ENCODE data around the gene GPN2.

GRCh38 chr1:26907071-26907917, 17.2 kb upstream of the GPN2 start:
- TF ChIP-seq, protein P1, sequence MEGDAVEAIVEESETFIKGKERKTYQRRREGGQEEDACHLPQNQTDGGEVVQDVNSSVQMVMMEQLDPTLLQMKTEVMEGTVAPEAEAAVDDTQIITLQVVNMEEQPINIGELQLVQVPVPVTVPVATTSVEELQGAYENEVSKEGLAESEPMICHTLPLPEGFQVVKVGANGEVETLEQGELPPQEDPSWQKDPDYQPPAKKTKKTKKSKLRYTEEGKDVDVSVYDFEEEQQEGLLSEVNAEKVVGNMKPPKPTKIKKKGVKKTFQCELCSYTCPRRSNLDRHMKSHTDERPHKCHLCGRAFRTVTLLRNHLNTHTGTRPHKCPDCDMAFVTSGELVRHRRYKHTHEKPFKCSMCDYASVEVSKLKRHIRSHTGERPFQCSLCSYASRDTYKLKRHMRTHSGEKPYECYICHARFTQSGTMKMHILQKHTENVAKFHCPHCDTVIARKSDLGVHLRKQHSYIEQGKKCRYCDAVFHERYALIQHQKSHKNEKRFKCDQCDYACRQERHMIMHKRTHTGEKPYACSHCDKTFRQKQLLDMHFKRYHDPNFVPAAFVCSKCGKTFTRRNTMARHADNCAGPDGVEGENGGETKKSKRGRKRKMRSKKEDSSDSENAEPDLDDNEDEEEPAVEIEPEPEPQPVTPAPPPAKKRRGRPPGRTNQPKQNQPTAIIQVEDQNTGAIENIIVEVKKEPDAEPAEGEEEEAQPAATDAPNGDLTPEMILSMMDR (IDR thresholded peaks at IDR 0.05; ENCODE audit: borderline replicate concordance, extremely low read depth, low read length, poor library complexity, severe bottlenecking), result no peak
- no peak for TF ChIP-seq EZH2 (IDR thresholded peaks at IDR 0.05; ENCODE audit: borderline replicate concordance, low read depth, low read length, severe bottlenecking)
